ENCODE results near the gene SRRM1.
"Not testable (repeated sequence)": the region's sequence is repeated elsewhere in the genome, so short reads cannot be mapped to it uniquely, and the experiment has no call there.

SRRM1 gene

GRCh38 chr1:24693827-24694379 is 50.8 kb downstream of the SRRM1 start:
- DNase-seq (ENCODE audit: insufficient read length, low spot score): no peak
- TF ChIP-seq CTCF (IDR thresholded peaks at IDR 0.05; ENCODE audit: insufficient read depth, missing control alignments): no peak
- no peak for FAIRE-seq

GRCh38 chr1:24694380-24694843 is 51.3 kb downstream of the SRRM1 start:
- DNase-seq (ENCODE audit: insufficient read length, low spot score) (no peak), FAIRE-seq (no peak)
- TF ChIP-seq CTCF (IDR thresholded peaks at IDR 0.05; ENCODE audit: insufficient read depth, missing control alignments): no peak

- no peak for TF ChIP-seq CTCF (IDR thresholded peaks at IDR 0.05; ENCODE audit: insufficient read depth, missing control alignments)
- DNase-seq (ENCODE audit: insufficient read length, low spot score) (no peak), FAIRE-seq (no peak)
Observed at GRCh38 chr1:24695202-24695974, 52.3 kb downstream of the SRRM1 start.

- TF ChIP-seq CTCF (IDR thresholded peaks at IDR 0.05; ENCODE audit: insufficient read depth, missing control alignments): no peak
- DNase-seq (ENCODE audit: insufficient read length, low spot score): no peak
- no peak for FAIRE-seq
Observed at GRCh38 chr1:24696041-24696755, 53.1 kb downstream of the SRRM1 start.

- TF ChIP-seq CTCF (IDR thresholded peaks at IDR 0.05; ENCODE audit: insufficient read depth, missing control alignments): no peak
- no peak for FAIRE-seq
- no peak for DNase-seq (ENCODE audit: insufficient read length, low spot score)
Observed at GRCh38 chr1:24696756-24697330, 53.7 kb downstream of the SRRM1 start.

- not testable (repeated sequence) for FAIRE-seq; DNase-seq (ENCODE audit: insufficient read length, low spot score)
Observed at GRCh38 chr1:24697453-24698001, 54.4 kb downstream of the SRRM1 start.

- not testable (repeated sequence) for DNase-seq (ENCODE audit: insufficient read length, low spot score); FAIRE-seq
Observed at GRCh38 chr1:24698326-24698725, 55.2 kb downstream of the SRRM1 start.

Measured in D721Med (cell line).